OCI-LY3 (cell line): ENCODE measurements around the gene DBF4B.

Source experiments
- EZH2phosphoT487 ChIP-seq: fragments of 200-600 bp; shearing (Covaris generic); IDR thresholded peaks from 2 replicates; pipeline ENCODE4 v1.6.1; 2018; ENCODE audit warnings: antibody characterized with exemption, mixed run types, low read depth
- TF ChIP-seq, protein P1 (sequence below): fragments of 200-600, 300-600 bp; sonication (generic); IDR thresholded peaks from 2 replicates; pipeline ENCODE4 v1.5.1; 2014; ENCODE audit warnings: antibody characterized with exemption, low read length, low read depth

GRCh38 chr17:44763170-44763569 lies 54.7 kb downstream of the DBF4B start:
- TF ChIP-seq, protein P1, sequence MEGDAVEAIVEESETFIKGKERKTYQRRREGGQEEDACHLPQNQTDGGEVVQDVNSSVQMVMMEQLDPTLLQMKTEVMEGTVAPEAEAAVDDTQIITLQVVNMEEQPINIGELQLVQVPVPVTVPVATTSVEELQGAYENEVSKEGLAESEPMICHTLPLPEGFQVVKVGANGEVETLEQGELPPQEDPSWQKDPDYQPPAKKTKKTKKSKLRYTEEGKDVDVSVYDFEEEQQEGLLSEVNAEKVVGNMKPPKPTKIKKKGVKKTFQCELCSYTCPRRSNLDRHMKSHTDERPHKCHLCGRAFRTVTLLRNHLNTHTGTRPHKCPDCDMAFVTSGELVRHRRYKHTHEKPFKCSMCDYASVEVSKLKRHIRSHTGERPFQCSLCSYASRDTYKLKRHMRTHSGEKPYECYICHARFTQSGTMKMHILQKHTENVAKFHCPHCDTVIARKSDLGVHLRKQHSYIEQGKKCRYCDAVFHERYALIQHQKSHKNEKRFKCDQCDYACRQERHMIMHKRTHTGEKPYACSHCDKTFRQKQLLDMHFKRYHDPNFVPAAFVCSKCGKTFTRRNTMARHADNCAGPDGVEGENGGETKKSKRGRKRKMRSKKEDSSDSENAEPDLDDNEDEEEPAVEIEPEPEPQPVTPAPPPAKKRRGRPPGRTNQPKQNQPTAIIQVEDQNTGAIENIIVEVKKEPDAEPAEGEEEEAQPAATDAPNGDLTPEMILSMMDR, result no peak
- no peak for TF ChIP-seq EZH2phosphoT487
